Mesenteric fat pad (tissue), 1 donor: Measurements from ENCODE around the gene AGAP2. TPM values are rescaled to one million over a fixed set of nuclear protein-coding genes. Genes with fewer than 3 reads are reported as not detected.
A peak's percentile ranks its signal among the peaks of the same experiment; 100 is the strongest.
"Not testable (repeated sequence)": the region's sequence is repeated elsewhere in the genome, so short reads cannot be mapped to it uniquely, and the experiment has no call there.

Experiments used
- DNase-seq: peaks from one replicate; pipeline ENCODE4 v3.0.0-alpha.2; 2020; ENCODE audit warnings: low spot score
- long read RNA-seq: library from polyadenylated mRNA; unstranded; transcript quantifications from one replicate; pipeline ENCODE4 v2.0.0, GENCODE V29; 2020
- total RNA-seq: library from RNA; stranded (reverse); fragmentation: NEBNext Ultra II Directional; extraction: Animal tissue kit (Norgen Biotek cat#: 25700); gene quantifications from one replicate; pipeline ENCODE4 v1.2.1, GENCODE V29; 2021
- donor health status: DM: yes; HTN: yes; CAD: no.

The AGAP2 gene
- 2.1 TPM for total RNA-seq
- long read RNA-seq, result 0 reads

- DNase-seq, result no peak
Measured at GRCh38 chr12:57738661-57739237, at the start of gene AGAP2. TSS of gene AGAP2 (minus strand) at chr12:57738742. CDS start at chr12:57738246, 496 bp downstream.

- no peak for DNase-seq
Measured at GRCh38 chr12:57783861-57784260, 45.3 kb upstream of the AGAP2 start.

DNA sequence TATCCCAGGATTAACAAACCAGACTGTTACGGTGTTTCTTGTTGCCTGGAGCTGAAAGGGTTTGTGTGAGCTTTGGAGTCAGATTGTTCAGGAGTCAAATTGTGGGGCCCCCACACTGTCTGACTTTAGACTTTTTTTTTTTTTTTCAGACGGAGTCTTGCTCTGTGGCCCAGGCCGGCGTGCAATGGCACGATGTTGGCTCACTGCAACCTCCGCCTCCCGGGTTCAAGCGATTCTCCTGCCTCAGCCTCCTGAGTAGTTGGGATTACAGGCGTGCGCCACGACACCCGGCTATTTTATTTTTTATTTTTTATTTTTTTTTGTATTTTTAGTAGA lies 44.9 kb upstream of the AGAP2 start:
- no peak for DNase-seq

GRCh38 chr12:57782608-57783465 lies 44.3 kb upstream of the AGAP2 start, which contains the start of gene TSFM:
TSS of gene TSFM (plus strand) at chr12:57782787. CDS start at chr12:57782802, 15 bp downstream.
- DNase-seq, result peak; percentile 98

- no peak for DNase-seq
Measured at GRCh38 chr12:57782243-57782607, 43.7 kb upstream of the AGAP2 start.

DNA sequence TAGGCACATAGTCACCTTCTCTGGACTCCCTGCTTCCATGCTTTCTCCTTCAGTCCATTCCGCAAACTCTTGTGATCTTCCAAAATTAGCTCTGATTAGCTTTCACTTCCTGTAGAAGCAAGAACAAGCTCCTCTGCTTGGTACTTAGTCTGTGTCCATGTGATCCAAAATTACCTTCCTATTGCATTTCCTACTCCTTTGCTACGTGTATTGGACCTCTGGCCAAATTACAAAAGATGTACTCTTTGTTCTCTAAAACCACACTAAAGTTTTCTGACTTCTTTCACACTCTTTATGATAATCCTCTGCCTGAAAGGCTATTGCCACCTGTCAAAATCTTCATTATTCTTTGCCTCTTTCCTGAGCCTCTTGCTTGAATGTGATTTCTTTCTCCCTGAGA lies 43.3 kb upstream of the AGAP2 start:
- no peak for DNase-seq

DNA sequence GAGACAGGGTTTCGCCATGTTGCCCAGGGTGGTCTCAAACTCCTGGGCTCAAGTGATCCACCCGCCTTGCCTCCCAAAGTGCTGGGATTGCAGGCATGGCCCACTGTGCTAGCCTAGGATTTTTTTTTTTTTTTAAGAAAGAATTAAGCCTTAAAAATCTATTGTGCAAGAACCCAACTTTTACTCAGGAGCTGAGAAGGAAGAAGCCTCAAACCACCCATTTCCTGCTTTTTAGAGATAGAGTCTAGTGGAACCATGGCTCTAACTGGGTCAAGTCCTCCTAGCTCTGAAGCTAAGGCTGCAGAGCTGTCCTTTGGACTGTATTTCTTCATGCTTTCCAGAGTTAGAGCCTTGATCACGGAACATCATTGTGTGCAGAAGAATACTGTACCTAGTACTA lies 42.7 kb upstream of the AGAP2 start:
- DNase-seq, result no peak

GRCh38 chr12:57780284-57780897 lies 41.8 kb upstream of the AGAP2 start:
- DNase-seq, result no peak

DNA sequence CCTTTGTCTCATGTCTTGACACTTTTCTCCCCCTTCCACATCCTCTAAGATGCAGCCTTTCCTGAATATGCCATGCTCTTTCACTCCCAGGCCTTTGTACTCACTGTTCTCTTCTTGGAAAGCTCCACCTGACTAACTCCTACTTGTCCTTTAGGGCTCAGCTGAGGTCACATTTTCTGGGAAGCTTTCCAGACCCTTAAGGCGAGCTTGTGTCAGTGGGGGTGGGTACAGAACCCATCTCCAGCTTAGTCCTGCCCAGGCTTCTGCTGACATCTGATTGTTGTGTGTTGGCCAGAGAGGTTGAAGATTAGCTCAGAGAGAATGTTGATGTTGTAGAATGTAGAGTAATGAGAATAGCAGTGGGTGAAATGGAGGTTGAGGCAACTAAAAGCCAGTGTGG lies 41.2 kb upstream of the AGAP2 start:
- DNase-seq, result no peak

DNA sequence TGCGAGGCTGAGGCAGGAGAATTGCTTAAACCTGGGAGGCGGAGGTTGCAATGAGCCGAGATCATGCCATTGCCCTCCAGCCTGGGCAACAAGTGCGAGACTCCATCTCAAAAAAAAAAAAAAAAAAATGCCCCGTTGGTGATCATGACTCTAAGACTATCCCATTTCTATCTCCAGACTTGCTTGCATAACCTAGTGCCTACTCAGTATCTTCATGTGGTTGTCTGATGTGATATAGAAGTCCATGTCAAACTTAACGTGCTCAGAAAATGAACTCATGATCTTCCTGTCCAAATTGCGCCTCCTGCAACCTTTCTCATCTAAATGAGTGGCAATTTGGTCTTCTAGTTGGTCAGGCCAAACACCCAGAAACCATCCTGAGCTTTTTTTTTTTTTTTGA lies 39.4 kb upstream of the AGAP2 start:
- DNase-seq, result no peak

GRCh38 chr12:57777367-57777766 lies 38.8 kb upstream of the AGAP2 start:
- no peak for DNase-seq

- no peak for DNase-seq
Measured at GRCh38 chr12:57776247-57776587, 37.7 kb upstream of the AGAP2 start.

GRCh38 chr12:57775563-57776246 lies 37.2 kb upstream of the AGAP2 start:
- DNase-seq, result no peak

DNA sequence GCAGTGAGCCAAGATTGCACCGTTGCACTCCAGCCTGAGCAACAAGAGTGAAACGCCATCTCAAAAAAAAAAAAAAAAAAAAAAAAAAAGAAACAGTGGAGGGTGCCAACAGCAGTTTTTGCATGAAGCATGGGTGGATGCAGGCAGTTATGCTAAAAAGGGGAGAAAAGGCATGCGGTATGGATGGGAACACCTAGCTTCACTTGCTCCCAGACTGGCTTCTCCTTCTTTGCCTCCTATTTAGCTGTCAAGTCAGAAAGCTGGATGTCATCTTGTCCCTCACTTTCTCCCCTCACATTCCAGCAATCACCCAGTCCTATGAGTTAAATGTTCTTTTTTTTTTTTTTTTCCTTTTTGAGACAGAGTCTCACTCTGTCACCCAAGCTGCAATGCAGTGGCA lies 36.5 kb upstream of the AGAP2 start:
- DNase-seq, result no peak

- DNase-seq, result not testable (repeated sequence)
Measured at GRCh38 chr12:57774634-57775033, 36.1 kb upstream of the AGAP2 start.

DNA sequence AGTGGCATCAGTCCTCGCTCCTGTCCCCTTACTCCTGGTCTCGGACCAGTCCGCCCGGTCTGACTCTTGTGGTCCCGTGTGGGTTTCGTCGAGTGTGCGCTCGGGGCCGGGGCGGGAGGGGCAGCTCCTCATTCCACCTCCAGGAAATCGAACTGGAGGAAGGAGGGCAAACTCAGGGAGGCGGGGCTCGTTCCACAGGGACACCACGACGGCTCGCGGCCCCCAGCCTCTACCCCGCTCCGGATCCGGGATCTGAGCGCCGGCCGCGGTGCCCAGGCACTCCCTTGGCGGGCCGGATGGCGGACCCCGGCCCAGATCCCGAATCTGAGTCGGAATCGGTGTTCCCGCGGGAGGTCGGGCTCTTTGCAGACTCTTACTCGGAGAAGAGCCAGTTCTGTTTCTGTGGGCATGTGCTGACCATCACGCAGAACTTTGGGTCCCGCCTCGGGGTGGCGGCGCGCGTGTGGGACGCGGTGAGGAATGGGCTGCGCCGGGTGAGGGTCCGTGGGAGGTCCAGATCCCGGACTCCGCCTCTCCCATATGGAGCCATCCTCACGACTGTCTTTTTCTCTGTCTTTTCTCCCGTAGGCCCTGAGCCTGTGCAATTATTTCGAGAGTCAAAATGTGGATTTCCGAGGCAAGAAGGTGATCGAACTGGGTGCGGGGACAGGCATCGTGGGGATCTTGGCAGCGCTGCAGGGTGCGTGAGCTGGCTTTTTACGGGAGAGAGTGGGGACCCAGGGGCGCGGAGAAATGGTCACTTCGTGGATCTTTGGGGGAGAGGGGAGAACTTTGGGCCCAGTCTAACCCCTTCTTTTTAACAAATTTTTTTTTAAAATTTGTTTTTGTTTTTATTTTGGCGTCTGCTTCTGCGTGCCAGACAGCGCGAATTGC lies 34.1 kb upstream of the AGAP2 start, which contains the start of gene EEF1AKMT3:
TSS of gene EEF1AKMT3 (plus strand) at position 186 of the 894 bp plus-strand sequence. CDS start at position 297, 111 bp downstream.
- peak; percentile 91 for DNase-seq

DNA sequence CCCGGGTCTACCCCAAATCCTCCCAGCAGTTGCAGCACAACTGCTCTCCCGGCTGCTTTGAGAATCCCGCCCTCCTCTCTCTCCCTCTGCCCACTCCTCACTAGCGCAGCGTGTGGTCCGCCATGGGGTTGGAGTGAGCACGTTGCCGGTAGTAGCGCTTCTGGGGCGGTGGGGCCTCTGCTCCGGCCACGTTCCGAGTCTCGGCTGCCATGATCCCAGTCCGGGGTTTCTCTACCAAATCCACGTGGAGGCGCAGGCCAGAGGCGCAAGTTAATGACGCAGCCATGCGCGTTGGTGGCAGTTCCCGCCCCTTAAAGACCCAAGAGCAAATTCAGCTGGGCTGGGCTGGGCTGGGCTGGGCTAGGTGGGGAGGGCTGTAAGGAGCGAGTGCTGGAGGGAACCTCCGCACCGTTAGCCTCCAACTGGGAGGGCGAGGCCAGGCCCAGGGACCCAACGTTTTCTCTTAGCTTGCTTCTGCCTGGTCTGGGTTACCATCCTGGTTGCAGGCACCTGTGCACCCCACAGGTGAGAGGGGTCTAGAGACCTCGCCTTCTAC lies 33.4 kb upstream of the AGAP2 start, which contains the start of gene METTL1:
TSS of gene METTL1 (minus strand) at position 233 of the 556 bp plus-strand sequence. CDS start at position 211, 22 bp downstream.
- peak; percentile 97 for DNase-seq

- peak; percentile 92 for DNase-seq
Measured at GRCh38 chr12:57771236-57771872, 32.8 kb upstream of the AGAP2 start.

DNA sequence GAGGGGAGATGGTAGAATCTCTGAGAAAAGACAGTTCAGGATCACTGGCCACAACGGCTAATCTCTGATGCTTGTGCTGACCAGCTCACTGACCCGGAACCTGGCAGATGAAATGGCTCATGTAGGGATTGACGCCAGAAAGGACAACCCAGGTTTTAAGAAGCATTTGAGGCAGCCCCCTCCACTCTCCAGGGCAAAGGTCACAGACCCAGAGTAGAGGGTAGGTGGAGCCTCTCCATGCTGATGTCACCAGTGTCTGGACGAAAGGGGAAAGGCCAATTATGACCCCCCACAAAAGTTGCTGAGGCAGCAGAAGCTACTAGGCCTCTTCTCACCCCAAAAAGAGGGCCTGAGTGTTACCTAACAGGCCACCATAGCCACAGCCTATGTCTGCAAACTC lies 32.2 kb upstream of the AGAP2 start:
- peak; percentile 20 for DNase-seq

GRCh38 chr12:57769594-57769993 lies 31.1 kb upstream of the AGAP2 start:
- peak; percentile 88 for DNase-seq
